Thyroid gland (tissue), 4 donors: Measurements from ENCODE around the gene PPP3R1. TPM values are rescaled to one million over a fixed set of nuclear protein-coding genes. Genes with fewer than 3 reads are reported as not detected.

Source experiments
- DNase-seq, 2 donors: peaks; one replicate each; pipeline ENCODE4 v3.0.0-alpha.2; 2019
- H3K27ac ChIP-seq, 3 donors: fragments of 200-600 bp; sonication (generic); 1 replicate in 2 of 3; 2 replicates in 1 of 3; pipeline ENCODE4 v1.5.1; 2016 to 2019; ENCODE audit warnings: mild to moderate bottlenecking in 1 of 3, moderate library complexity in 1 of 3
- H3K27me3 ChIP-seq: fragments of 200-600 bp; sonication (generic); one replicate; pipeline ENCODE4 v1.5.1; 2019
- H3K36me3 ChIP-seq, 2 donors: fragments of 200-600 bp; sonication (generic); one replicate each; pipeline ENCODE4 v1.5.1; 2016 to 2019
- H3K4me1 ChIP-seq, 2 donors: fragments of 200-600 bp; sonication (generic); one replicate each; pipeline ENCODE4 v1.5.1; 2017 to 2019
- H3K4me3 ChIP-seq, 3 donors: fragments of 200-600 bp; sonication (generic); replicated peaks in 1 of 3; 1 replicate in 2 of 3; 2 replicates in 1 of 3; pipeline ENCODE4 v1.5.1; 2016; ENCODE audit warnings: mild to moderate bottlenecking in 1 of 3
- H3K9me3 ChIP-seq: fragments of 200-600 bp; sonication (generic); one replicate; pipeline ENCODE4 v1.5.1; 2017
- POLR2A ChIP-seq, 2 donors: fragments of 450-650 bp; IDR thresholded peaks; one replicate each; pipeline ENCODE4 v1.6.1; 2017; ENCODE audit warnings: antibody characterized with exemption in 2 of 2, mild to moderate bottlenecking in 2 of 2, moderate library complexity in 1 of 2
- WGBS, 2 donors: methylation state at CpG; one replicate each; pipeline ENCODE4 v1.1.5; 2017; 5-methylcytosine and 5-hydroxymethylcytosine counted together
- intact Hi-C: fragments of 100-400 bp; cut with DNase I; formaldehyde crosslinking; loops from one replicate; pipeline ENCODE4 v1.15.1; 2023
- total RNA-seq, 4 donors: library from RNA; depleted of rRNA; stranded (reverse); fragments of >200 nt; gene quantifications; one replicate each; pipeline ENCODE4 v1.2.3, GENCODE V29; 2016
- TF ChIP-seq, protein P1 (sequence below), 6 experiments: fragments of 200-600 bp in 3 of 6; fragments of 450-650 bp in 3 of 6; sonication (generic) in 3 of 6; IDR thresholded peaks; one replicate each; pipeline ENCODE4 v1.5.1; 2016 to 2019; ENCODE audit warnings: antibody characterized with exemption in 6 of 6, mild to moderate bottlenecking in 2 of 6, inconsistent platforms in 1 of 6, moderate library complexity in 1 of 6

Gene PPP3R1
- total RNA-seq, 4 donors from 2014 or later: 29.4 to 35.1 (median 31.4) TPM

DNA sequence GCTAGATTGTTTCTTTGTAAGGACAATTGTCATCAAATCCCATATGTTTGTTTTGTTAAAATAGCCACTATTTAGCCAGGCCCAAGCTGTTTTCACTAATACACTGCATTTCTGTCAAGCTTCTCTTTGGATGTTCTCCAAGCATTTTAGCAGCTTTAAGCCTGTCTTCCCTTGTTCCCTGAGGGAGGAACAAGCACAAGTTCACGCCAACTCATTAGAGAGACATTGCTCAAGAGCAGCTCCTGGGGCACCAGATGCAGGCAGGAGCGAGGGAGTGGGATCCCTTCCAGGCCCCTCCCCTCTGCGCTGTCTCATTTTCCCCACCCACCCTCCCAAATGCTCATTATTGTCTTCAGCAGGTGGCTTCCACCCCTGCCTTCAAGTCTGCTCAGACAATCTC lies 32.6 kb upstream of the PPP3R1 start:
- TF ChIP-seq, protein P1, sequence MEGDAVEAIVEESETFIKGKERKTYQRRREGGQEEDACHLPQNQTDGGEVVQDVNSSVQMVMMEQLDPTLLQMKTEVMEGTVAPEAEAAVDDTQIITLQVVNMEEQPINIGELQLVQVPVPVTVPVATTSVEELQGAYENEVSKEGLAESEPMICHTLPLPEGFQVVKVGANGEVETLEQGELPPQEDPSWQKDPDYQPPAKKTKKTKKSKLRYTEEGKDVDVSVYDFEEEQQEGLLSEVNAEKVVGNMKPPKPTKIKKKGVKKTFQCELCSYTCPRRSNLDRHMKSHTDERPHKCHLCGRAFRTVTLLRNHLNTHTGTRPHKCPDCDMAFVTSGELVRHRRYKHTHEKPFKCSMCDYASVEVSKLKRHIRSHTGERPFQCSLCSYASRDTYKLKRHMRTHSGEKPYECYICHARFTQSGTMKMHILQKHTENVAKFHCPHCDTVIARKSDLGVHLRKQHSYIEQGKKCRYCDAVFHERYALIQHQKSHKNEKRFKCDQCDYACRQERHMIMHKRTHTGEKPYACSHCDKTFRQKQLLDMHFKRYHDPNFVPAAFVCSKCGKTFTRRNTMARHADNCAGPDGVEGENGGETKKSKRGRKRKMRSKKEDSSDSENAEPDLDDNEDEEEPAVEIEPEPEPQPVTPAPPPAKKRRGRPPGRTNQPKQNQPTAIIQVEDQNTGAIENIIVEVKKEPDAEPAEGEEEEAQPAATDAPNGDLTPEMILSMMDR (IDR thresholded peaks at IDR 0.05): no peak
- TF ChIP-seq POLR2A (IDR thresholded peaks at IDR 0.05): no peak
- Histone ChIP-seq H3K4me3 (no peak overlapping the region), H3K27ac (no peak overlapping the region), H3K27me3 (no peaks in the 10 kb centered on the region), H3K36me3 (no peaks in the 10 kb centered on the region), H3K4me1 (peaks cover 6 to 10% of the 10 kb centered on the region in 2 donors), H3K9me3 (no peaks in the 10 kb centered on the region)
- WGBS, 2 donors: 58 to 59% methylated on average over 3 of the region's 3 CpGs
- DNase-seq: no peak
- intact Hi-C loops: loop anchor here (5.0 to 10.0 kb wide), 2 partner anchors 90 to 163 kb away; no protein-coding TSS in a partner anchor

DNA sequence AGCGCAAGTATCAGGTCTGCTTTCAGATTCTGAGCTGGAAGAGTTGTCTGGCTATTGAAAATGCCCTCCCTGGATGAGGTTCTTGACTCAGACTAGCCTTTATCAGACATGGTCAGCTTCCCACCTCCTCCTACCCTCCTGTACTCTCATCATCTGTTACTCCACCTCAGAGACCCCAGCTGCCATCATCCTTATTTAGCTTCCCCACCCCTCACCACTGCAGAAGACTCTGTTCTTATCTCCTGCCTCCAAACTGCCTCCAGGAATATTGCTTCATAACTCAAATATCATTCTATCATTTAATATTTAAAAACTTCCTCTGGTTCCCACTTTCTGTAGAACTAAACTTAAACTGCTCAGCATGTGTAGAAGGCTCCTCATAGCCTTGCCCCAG lies 31.1 kb upstream of the PPP3R1 start:
- H3K36me3 ChIP-seq: no peaks in the 10 kb centered on the region
- no peak for DNase-seq
- H3K4me1 ChIP-seq: peaks cover 6 to 10% of the 10 kb centered on the region in 2 donors
- H3K9me3 ChIP-seq: no peaks in the 10 kb centered on the region
- no peak overlapping the region for H3K27ac ChIP-seq
- TF ChIP-seq POLR2A (IDR thresholded peaks at IDR 0.05): no peak
- TF ChIP-seq, protein P1 (IDR thresholded peaks at IDR 0.05): no peak
- intact Hi-C loops: loop anchor here (10.0 kb wide), 1 partner anchor 89 kb away; no protein-coding TSS in a partner anchor
- 97 to 100% methylated on average over 1 of the region's 1 CpG for WGBS, 2 donors
- no peaks in the 10 kb centered on the region for H3K27me3 ChIP-seq
- no peak overlapping the region for H3K4me3 ChIP-seq

DNA sequence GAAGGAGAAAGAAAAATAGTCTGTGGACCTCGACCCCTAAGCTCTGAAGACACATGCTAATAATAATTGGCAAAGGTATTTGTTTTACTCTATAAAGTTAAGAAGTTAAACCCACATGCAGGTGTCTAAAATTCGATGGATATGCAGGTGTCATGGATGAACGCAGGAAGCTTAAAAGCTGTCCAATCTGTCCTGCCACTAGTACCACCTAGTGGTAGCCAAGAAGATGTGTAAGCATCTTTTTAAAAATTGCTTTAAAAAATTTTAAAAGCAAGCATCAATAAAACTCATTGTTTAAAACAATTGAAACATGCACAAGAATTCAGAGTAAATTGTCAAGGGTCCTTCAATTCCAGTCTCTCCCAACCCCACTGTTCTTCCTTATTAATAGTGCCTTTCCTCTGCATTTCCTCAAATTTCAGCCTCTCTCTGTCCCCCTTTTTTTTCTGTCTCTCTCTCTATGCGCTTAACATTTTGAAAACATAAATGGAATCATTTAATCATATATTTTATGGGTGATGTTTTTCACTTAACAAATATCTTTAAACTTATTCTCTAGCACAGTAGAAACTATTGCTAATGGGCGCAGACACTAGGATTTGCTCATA lies 30.6 kb upstream of the PPP3R1 start:
- TF ChIP-seq, protein P1 (IDR thresholded peaks at IDR 0.05): peak; percentile 38 to 77 (median 64)
- TF ChIP-seq POLR2A (IDR thresholded peaks at IDR 0.05): no peak
- 38 to 41% methylated on average over 5 of the region's 5 CpGs for WGBS, 2 donors
- peaks cover 6 to 7% of the 10 kb centered on the region in 2 donors for H3K4me1 ChIP-seq

DNA sequence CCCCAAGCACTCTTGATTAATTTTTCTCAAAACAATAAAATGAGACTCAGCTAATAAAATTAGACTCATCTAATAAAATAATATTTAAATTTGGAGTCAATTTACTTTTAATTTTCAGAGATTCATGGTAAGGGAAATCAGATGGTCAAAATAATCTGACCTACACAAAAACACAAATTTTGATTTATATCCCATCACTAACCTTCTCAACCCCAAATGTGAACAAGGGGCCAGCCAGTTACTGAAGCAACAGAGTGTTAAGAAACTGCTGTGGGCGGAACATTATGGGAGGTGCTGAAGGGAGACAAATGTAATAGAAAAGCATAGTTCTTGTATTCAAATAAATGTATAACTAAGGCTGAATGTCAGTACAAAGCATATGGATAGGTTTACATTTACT lies 28.5 kb upstream of the PPP3R1 start:
- DNase-seq: no peak
- Histone ChIP-seq H3K27ac (no peak overlapping the region), H3K9me3 (no peaks in the 10 kb centered on the region), H3K36me3 (no peaks in the 10 kb centered on the region), H3K4me3 (no peak overlapping the region), H3K4me1 (peaks cover 0 to 3% of the 10 kb centered on the region in 2 donors), H3K27me3 (no peaks in the 10 kb centered on the region)
- intact Hi-C loops: loop anchor here (10.0 kb wide), 1 partner anchor 86 kb away; no protein-coding TSS in a partner anchor
- 92 to 94% methylated on average over 1 of the region's 1 CpG for WGBS, 2 donors
- TF ChIP-seq, protein P1 (IDR thresholded peaks at IDR 0.05): no peak
- TF ChIP-seq POLR2A (IDR thresholded peaks at IDR 0.05): no peak

More for the DNA sequence above, 30.6 kb upstream of the PPP3R1 start:
- no peaks in the 10 kb centered on the region for H3K27me3 ChIP-seq
- no peaks in the 10 kb centered on the region for H3K36me3 ChIP-seq
- intact Hi-C loops: loop anchor here (10.0 kb wide), 1 partner anchor 88 kb away; no protein-coding TSS in a partner anchor
- no peak for DNase-seq
- H3K27ac ChIP-seq: no peak overlapping the region
- H3K4me3 ChIP-seq: no peak overlapping the region
- no peaks in the 10 kb centered on the region for H3K9me3 ChIP-seq

DNA sequence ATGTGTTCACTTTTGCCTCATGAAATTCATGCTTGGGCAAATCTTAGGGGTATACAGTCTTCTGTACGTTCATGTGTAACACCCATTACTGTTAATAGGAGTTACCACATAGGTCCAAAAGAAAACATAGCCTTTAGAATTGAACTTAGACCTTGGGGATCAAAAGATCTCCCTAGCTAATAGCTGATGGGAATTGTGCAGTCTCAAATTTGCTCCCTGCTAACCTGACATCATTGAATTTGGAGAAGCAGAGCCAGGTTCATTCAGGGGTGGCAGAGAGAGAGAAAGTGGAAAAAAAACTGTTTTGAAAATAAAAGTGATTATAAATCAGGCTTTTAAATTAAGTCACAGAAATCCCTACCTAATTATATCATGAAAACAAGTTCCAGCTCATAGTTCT lies 28.0 kb upstream of the PPP3R1 start:
- DNase-seq: no peak
- Histone ChIP-seq H3K36me3 (no peaks in the 10 kb centered on the region), H3K4me3 (no peak overlapping the region), H3K9me3 (no peaks in the 10 kb centered on the region), H3K27ac (no peak overlapping the region), H3K4me1 (peaks cover 0 to 3% of the 10 kb centered on the region in 2 donors), H3K27me3 (no peaks in the 10 kb centered on the region)
- TF ChIP-seq, protein P1 (IDR thresholded peaks at IDR 0.05): no peak
- no peak for TF ChIP-seq POLR2A (IDR thresholded peaks at IDR 0.05)
- intact Hi-C loops: loop anchor here (10.0 kb wide), 1 partner anchor 86 kb away; no protein-coding TSS in a partner anchor
- 53 to 86% methylated on average over 1 of the region's 1 CpG for WGBS, 2 donors
